Astrocyte (in vitro differentiated cells and primary cell): ENCODE data around the gene FTCD. TPM values are rescaled to one million over a fixed set of nuclear protein-coding genes. Genes with fewer than 3 reads are reported as not detected.

Experiments
- DNase-seq: peaks from one replicate; pipeline ENCODE4 v3.0.0-alpha.2; 2010; ENCODE audit warnings: low read depth
- FAIRE-seq: peaks from 2 replicates; lab custom pipeline; 2011; peaks lifted over from hg19 to GRCh38; lab: Jason Lieb, UNC
- H2AFZ ChIP-seq: 2 replicates; pipeline ENCODE4 v1.6.0; 2012; ENCODE audit warnings: low read depth, low read length, inconsistent platforms
- H3K27ac ChIP-seq: 2 replicates; pipeline ENCODE4 v1.5.1; 2011; ENCODE audit warnings: low read depth, low read length, inconsistent platforms
- H3K27me3 ChIP-seq: 2 replicates; pipeline ENCODE4 v1.6.0; 2011; ENCODE audit warnings: low read length, inconsistent platforms; ENCODE audit not compliant: insufficient read depth
- H3K36me3 ChIP-seq: 2 replicates; pipeline ENCODE4 v1.5.1; 2011; ENCODE audit warnings: low read length, inconsistent platforms; ENCODE audit not compliant: insufficient read depth
- H3K4me1 ChIP-seq: 2 replicates; pipeline ENCODE4 v1.5.1; 2011; ENCODE audit warnings: low read length, inconsistent platforms; ENCODE audit not compliant: insufficient read depth
- H3K4me2 ChIP-seq: 2 replicates; pipeline ENCODE4 v1.6.0; 2012; ENCODE audit warnings: low read length, inconsistent platforms
- H3K4me3 ChIP-seq: 2 replicates; pipeline ENCODE4 v1.5.1; 2011; ENCODE audit warnings: low read depth, mild to moderate bottlenecking, low read length, inconsistent platforms; ENCODE audit not compliant: insufficient read depth
- H3K79me2 ChIP-seq: 2 replicates; pipeline ENCODE4 v1.6.0; 2012; ENCODE audit warnings: mild to moderate bottlenecking, low read length, inconsistent platforms; ENCODE audit not compliant: insufficient read depth
- H3K9ac ChIP-seq: 2 replicates; pipeline ENCODE4 v1.6.0; 2012; ENCODE audit warnings: mild to moderate bottlenecking, low read length, inconsistent platforms
- H3K9me3 ChIP-seq: 2 replicates; pipeline ENCODE4 v1.5.1; 2012; ENCODE audit warnings: low read depth, mild to moderate bottlenecking, low read length, inconsistent platforms; ENCODE audit not compliant: insufficient read depth
- H4K20me1 ChIP-seq: 2 replicates; pipeline ENCODE4 v1.6.0; 2012; ENCODE audit warnings: low read length, inconsistent platforms; ENCODE audit not compliant: insufficient read depth
- H3K27ac Mint-ChIP-seq: one replicate; pipeline ENCODE4 v1.8.0; 2021; ENCODE audit warnings: mild to moderate bottlenecking, mixed read lengths; ENCODE audit not compliant: unreplicated experiment
- H3K27me3 Mint-ChIP-seq: one replicate; pipeline ENCODE4 v1.8.0; 2021; ENCODE audit warnings: low read depth, mixed read lengths; ENCODE audit not compliant: unreplicated experiment
- H3K36me3 Mint-ChIP-seq: one replicate; pipeline ENCODE4 v1.8.0; 2021; ENCODE audit warnings: low read depth, mixed read lengths; ENCODE audit not compliant: unreplicated experiment
- H3K4me1 Mint-ChIP-seq: one replicate; pipeline ENCODE4 v1.8.0; 2021; ENCODE audit warnings: low read depth, mixed read lengths; ENCODE audit not compliant: unreplicated experiment
- H3K4me3 Mint-ChIP-seq: one replicate; pipeline ENCODE4 v1.8.0; 2021; ENCODE audit warnings: mild to moderate bottlenecking, moderate library complexity, mixed read lengths; ENCODE audit not compliant: unreplicated experiment
- H3K9me3 Mint-ChIP-seq: one replicate; pipeline ENCODE4 v1.8.0; 2021; ENCODE audit warnings: mild to moderate bottlenecking, mixed read lengths; ENCODE audit not compliant: unreplicated experiment
- EZH2 ChIP-seq: IDR thresholded peaks from 2 replicates; pipeline ENCODE4 v1.6.1; 2012; ENCODE audit warnings: mild to moderate bottlenecking, low read length, inconsistent platforms; ENCODE audit not compliant: insufficient read depth
- total RNA-seq: library from RNA; stranded (reverse); gene quantifications from 2 replicates; pipeline ENCODE4 v1.2.1, GENCODE V29; 2021
- TF ChIP-seq, protein P1 (sequence below): IDR thresholded peaks from 2 replicates; pipeline ENCODE4 v1.5.1; 2011; ENCODE audit warnings: low read depth, mild to moderate bottlenecking, inconsistent platforms, low read length, moderate library complexity; ENCODE audit not compliant: insufficient read depth

Gene FTCD
- total RNA-seq, 1 donor from 2014 or later: 1.9 TPM

DNA sequence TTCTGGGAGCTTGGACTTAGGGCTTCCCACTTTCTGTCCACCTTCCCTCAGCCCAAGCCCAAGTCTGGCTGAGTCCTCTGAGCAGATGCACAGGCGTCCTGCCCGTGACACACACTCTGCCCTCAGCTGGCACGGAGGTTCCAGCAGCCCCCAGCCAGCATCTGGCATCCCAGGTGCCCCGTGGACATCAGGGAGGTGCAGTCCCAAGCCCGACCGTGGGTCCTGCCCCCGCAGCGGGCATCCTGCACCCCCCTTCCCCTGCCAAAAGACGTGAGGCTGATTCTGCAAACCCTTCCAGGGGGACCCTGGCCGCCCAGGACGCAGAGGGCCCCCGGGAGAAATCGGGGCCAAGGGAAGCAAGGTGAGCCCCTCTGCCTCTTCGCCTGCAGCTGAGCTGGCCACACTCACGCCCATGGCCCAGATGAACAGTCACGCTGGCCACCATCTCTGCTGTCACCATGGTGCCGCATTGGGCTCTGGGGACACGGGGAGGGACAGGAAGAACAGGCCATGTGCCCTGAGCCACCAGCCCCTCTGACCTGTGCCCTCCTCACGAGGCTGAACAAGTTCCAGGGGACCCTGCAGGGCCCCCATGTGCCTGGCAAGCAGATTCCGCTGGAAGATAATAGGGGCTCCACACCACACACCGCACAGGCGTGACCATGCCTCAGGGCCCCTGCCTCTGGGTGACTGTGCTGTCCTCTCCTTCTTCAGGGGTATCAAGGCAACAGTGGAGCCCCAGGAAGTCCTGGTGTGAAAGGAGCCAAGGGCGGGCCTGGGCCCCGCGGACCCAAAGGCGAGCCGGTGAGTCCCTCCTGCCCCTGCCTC lies 36.8 kb downstream of the FTCD start:
- no peak overlapping the region for H3K27ac ChIP-seq
- H3K9ac ChIP-seq: no peak overlapping the region
- Mint-ChIP-seq H3K27ac (no peak overlapping the region), H3K36me3 (peaks cover 13% of the 10 kb centered on the region), H3K4me1 (peaks cover 6% of the 10 kb centered on the region), H3K27me3 (no peaks in the 10 kb centered on the region), H3K4me3 (no peak overlapping the region), H3K9me3 (no peaks in the 10 kb centered on the region)
- FAIRE-seq (no peak), DNase-seq (no peak)
- H3K36me3 ChIP-seq: peaks cover 32% of the 10 kb centered on the region
- H2AFZ ChIP-seq: no peak overlapping the region
- H3K27me3 ChIP-seq: no peaks in the 10 kb centered on the region
- peaks cover 28% of the 10 kb centered on the region for H3K4me1 ChIP-seq
- H3K4me2 ChIP-seq: no peak overlapping the region
- peaks cover 49% of the 10 kb centered on the region for H3K79me2 ChIP-seq
- peaks cover 73% of the 10 kb centered on the region for H4K20me1 ChIP-seq
- H3K9me3 ChIP-seq: peaks cover 4% of the 10 kb centered on the region
- no peak overlapping the region for H3K4me3 ChIP-seq
- TF ChIP-seq, protein P1, sequence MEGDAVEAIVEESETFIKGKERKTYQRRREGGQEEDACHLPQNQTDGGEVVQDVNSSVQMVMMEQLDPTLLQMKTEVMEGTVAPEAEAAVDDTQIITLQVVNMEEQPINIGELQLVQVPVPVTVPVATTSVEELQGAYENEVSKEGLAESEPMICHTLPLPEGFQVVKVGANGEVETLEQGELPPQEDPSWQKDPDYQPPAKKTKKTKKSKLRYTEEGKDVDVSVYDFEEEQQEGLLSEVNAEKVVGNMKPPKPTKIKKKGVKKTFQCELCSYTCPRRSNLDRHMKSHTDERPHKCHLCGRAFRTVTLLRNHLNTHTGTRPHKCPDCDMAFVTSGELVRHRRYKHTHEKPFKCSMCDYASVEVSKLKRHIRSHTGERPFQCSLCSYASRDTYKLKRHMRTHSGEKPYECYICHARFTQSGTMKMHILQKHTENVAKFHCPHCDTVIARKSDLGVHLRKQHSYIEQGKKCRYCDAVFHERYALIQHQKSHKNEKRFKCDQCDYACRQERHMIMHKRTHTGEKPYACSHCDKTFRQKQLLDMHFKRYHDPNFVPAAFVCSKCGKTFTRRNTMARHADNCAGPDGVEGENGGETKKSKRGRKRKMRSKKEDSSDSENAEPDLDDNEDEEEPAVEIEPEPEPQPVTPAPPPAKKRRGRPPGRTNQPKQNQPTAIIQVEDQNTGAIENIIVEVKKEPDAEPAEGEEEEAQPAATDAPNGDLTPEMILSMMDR: no peak
- TF ChIP-seq EZH2: no peak

DNA sequence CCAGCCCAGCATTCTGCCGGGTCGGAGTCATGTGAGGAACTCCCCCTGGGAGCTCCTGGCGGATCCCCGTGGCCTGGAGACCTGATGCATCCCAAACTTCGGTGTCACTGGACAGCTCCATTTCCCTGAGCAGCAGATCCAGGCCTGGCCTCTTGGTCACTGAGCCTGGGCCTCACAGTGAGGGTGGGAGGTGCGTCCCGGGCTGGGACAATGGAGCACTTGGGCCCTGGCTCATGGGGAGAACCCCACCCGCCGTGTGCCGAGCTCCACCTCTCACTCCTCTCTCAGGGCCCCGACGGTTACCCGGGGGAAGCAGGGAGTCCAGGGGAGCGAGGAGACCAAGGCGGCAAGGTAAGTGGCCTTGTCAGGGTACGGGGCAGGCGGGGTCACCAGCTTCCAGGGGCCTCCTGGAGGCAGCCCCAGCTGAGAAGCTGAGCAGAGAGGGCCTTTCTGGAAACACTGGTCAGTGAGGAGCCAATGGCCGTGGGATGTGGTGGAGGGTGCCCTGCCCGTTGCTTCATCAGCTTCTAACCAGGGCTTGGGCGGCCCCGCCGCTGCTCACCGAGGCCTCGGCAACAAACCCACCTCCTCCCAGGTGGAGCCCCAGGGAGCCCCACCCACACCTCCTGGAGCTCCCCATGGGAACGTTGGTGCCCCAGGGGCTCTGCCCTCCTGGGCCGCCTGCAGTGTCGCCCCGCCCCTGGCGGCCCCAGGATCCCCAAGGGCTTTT lies 37.6 kb downstream of the FTCD start:
- H3K9ac ChIP-seq: no peak overlapping the region
- H3K4me3 ChIP-seq: no peak overlapping the region
- Mint-ChIP-seq H3K27me3 (no peaks in the 10 kb centered on the region), H3K9me3 (no peaks in the 10 kb centered on the region), H3K27ac (no peak overlapping the region), H3K4me1 (peaks cover 6% of the 10 kb centered on the region), H3K36me3 (peaks cover 18% of the 10 kb centered on the region), H3K4me3 (no peak overlapping the region)
- TF ChIP-seq, protein P1: no peak
- TF ChIP-seq EZH2: no peak
- DNase-seq (no peak), FAIRE-seq (no peak)
- H3K4me1 ChIP-seq: peaks cover 25% of the 10 kb centered on the region
- peaks cover 50% of the 10 kb centered on the region for H3K79me2 ChIP-seq
- no peak overlapping the region for H3K4me2 ChIP-seq
- no peaks in the 10 kb centered on the region for H3K27me3 ChIP-seq
- peaks cover 36% of the 10 kb centered on the region for H3K36me3 ChIP-seq
- H4K20me1 ChIP-seq: peaks cover 76% of the 10 kb centered on the region
- H3K27ac ChIP-seq: no peak overlapping the region
- H2AFZ ChIP-seq: no peak overlapping the region
- H3K9me3 ChIP-seq: peaks cover 4% of the 10 kb centered on the region
